HG03575 (cell line): Measurements from ENCODE around the gene PPCS.
"Not testable (repeated sequence)": the region's sequence is repeated elsewhere in the genome, so short reads cannot be mapped to it uniquely, and the experiment has no call there.

Experiments used
- ATAC-seq: cut with Tn5 transposase; IDR thresholded peaks from one replicate; pipeline ENCODE4 v1.9.1; 2021; ENCODE audit not compliant: unreplicated experiment, insufficient number of reproducible peaks, low FRiP score; ENCODE audit errors: extremely low read depth

Gene PPCS

DNA sequence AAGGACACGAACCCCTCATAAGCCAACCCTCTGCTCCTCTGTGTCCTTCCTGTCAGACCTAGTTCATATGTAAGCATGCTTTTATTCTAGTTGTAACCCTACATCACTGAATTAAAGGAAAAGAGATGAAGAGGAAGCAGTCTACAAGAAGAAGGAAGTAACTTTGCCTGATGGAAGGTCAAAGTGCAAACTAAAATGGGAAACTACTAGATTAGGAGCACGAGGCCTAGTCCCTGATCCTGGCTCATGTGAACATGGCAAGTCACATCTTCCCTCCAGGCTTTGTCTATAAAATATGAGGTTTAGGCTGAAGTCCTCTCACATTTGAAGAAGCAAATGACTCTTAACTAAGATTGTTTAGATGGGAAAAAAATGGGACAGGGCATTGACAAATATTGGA is 13.7 kb upstream of the PPCS start:
- no peak for ATAC-seq

DNA sequence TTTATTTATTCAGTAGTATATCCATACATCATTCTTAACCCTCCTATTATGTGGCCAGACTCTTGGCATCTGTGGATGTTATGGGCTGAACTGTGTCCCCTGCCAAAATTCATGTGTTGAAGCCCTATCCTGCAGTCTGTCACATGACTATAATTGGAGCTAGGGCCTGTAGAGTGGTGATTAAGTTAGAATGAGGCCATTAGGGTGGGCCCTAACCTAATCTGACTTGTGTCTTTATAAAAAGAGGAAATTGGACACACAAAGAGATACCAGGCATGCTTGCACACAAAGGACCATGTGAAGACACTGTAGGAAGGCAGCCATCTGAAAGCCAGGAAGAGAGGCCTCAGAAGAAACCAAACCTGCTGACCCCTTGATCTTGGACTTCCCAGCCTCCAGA is 7.1 kb upstream of the PPCS start:
- no peak for ATAC-seq

DNA sequence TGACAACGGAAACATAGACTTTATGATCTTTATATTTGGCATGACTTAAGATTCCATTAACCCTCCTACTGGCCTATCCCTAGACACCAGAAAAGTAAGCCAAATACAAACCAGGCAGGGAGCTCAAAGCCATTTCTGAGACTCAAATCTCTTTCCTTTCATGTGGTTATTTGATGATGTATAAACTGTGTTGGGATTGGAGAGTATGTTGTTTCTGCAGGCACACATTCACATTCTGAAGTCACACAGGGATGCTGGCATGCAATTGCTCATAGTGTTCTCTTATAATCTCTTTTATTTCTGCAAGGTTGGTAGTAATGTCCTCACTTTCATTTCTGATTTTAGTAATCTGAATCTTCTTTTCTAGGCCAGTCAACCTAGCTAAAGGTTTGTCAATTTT is 6.3 kb upstream of the PPCS start:
- ATAC-seq = no peak

DNA sequence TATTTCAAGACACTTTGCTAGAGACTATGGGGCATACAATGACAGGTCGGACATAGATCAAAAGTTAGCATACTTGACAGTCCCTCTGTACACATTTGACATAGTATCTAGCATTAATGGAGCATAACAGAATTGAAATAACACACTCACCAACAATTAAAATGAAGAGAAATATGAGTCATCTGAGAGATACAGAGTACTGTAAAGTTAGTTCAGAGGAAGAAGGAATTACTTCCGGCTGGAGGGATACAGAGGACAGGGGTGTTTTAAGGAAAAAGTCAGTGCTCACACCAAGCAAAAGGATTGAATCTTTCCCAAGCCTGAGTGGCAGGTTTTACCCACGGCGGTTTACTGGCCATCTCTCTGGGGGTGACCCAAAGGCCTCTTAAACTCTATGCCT is 3.0 kb upstream of the PPCS start:
- ATAC-seq = no peak

- no peak for ATAC-seq
Measured at GRCh38 chr1:42454403-42454802, 1.9 kb upstream of the PPCS start.

GRCh38 chr1:42456754-42457089 is 379 bp downstream of the PPCS start:
- no peak for ATAC-seq

- ATAC-seq = no peak
Measured at GRCh38 chr1:42461196-42461595, 4.9 kb downstream of the PPCS start.

GRCh38 chr1:42462828-42463763 is 6.8 kb downstream of the PPCS start, which contains the start of gene CCDC30:
Gene CCDC30, plus strand, starts transcription at chr1:42463286. Its CDS starts 17,266 bp downstream, at chr1:42480552.
- peak; percentile 76 for ATAC-seq

- no peak for ATAC-seq
Measured at GRCh38 chr1:42463921-42464320, 7.6 kb downstream of the PPCS start.

DNA sequence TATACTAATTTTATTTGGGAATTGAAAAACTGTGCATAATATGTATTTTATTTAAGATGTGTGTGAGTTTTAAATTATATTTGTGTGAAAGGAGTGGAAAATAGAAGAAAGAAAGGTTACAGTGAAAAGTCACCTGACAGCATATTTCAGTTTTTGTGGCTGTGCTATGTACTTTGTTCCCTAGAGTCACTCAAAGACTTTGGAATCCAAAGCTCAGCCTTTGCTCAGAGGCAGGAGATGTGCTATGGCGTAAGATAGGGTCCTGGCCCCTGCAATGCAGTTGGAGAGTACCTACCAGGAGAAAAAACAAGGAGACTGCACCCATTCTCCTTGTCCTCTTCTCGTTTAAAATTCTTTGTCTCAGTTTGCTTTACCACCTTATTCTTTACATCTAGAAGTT is 9.7 kb downstream of the PPCS start:
- no peak for ATAC-seq

DNA sequence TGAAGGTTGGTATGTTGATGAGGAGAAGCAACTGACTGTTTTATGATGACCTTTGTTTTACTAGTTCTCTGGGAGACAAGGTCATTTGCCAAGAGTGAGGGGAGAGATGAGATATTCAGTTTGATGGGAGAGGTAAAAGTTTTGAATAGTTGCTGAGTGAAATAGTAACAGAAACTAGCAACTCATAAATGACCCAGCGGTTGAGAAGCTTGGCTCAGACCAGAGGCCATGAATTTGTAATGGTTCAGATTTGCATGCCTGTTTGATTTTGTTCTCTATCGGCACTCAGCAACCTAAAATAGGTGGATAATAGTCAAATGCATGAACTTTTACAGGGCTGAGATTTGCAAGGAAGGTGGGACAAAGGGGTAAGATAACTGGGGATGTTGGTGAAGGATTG is 13.4 kb downstream of the PPCS start:
- ATAC-seq = no peak

- no peak for ATAC-seq
Measured at GRCh38 chr1:42476605-42477004, 20.3 kb downstream of the PPCS start.

DNA sequence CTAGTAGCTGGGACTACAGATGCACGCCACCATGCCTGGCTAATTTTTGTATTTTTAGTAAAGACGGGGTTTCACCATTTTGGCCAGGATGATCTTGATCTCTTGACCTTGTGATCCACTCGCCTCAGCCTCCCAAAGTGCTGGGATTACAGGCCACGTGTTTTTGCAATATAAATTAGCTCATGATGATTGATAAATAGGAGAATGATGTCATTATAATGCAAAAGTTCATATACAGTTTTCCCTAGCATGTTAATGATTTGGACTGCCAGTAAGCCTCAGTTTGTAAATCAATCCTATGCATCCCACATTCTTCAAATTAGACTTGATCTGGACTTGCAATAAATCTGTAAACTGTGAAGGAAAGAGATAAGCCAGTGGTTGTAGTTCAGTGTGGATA is 21.0 kb downstream of the PPCS start:
- not testable (repeated sequence) for ATAC-seq

- ATAC-seq = no peak
Measured at GRCh38 chr1:42477775-42478174, 21.4 kb downstream of the PPCS start.

- no peak for ATAC-seq
Measured at GRCh38 chr1:42479621-42480020, 23.3 kb downstream of the PPCS start.

DNA sequence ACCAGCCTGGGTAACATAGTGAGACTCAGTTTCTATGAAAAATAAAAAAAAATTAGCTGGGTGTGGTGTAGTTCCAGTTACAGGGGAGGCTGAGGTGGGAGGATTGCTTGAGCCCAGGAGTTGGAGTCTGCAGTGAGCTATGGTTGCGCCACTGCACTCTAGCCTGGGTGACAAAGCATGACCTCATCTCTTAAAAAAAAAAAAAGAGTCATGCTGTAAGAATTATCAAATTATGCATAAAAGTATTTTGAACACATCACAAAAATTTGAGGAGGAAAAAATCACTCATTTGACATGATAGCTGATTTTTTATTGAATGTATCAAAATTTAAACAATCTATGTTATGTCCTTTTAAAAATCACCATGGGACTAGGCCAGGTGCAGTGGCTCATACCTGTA is 24.6 kb downstream of the PPCS start:
- no peak for ATAC-seq

GRCh38 chr1:42482635-42483153 is 26.4 kb downstream of the PPCS start:
- no peak for ATAC-seq

GRCh38 chr1:42484382-42484781 is 28.0 kb downstream of the PPCS start:
- no peak for ATAC-seq

DNA sequence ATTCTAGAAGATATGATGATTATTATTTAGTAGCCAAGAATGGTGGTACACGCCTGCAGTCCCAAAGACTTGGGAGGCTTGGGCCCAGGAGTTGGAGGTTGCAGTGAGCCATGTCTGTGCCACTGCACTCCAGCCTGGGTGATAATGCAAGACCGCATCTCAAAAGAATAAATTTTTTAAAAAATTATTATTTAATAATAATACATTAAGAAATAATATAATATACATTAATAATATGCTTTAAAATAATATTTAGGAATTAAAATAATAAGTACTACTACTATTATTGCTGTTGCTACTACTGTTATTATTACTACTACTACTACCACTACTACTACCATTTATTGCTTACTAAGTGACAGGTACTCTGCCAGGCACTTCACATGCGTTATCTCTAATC is 33.9 kb downstream of the PPCS start:
- ATAC-seq = no peak

- ATAC-seq = not testable (repeated sequence)
Measured at GRCh38 chr1:42502031-42502430, 45.7 kb downstream of the PPCS start.
